HEK293 (cell line): Measurements from ENCODE around the gene PUM1.
"Not testable (repeated sequence)": the region's sequence is repeated elsewhere in the genome, so short reads cannot be mapped to it uniquely, and the experiment has no call there.

Source experiments
- CTCF ChIA-PET: fragments of 350-600 bp; formaldehyde crosslinking; extraction: SDS; loops from one replicate; lab custom pipeline; 2021; ENCODE audit warnings: antibody characterized with exemption; lab: Yijun Ruan, JAX
- POLR2A ChIA-PET: fragments of 300-600 bp; formaldehyde crosslinking; extraction: SDS; loops from one replicate; lab custom pipeline; 2020; ENCODE audit warnings: antibody characterized with exemption, inconsistent platforms; lab: Yijun Ruan, JAX
- H3K27ac ChIP-seq: fragments of 200-500 bp; sonication (Bioruptor generic); 2 replicates; pipeline ENCODE4 v1.5.1; 2014; ENCODE audit warnings: low read depth, low read length, control low read depth, inconsistent platforms; ENCODE audit errors: extremely low read depth
- H3K36me3 ChIP-seq, 2 experiments: fragments of 200-500 bp in 1 of 2; sonication (Bioruptor generic) in 1 of 2; 1 replicate in 1 of 2; 2 replicates in 1 of 2; pipeline ENCODE4 v1.5.1; 2014 to 2017; ENCODE audit warnings: inconsistent platforms in 2 of 2, low read length in 2 of 2; ENCODE audit not compliant: control insufficient read depth in 2 of 2, insufficient read depth in 1 of 2
- H3K4me1 ChIP-seq: fragments of 200-500 bp; sonication (Bioruptor generic); 2 replicates; pipeline ENCODE4 v1.5.1; 2014; ENCODE audit warnings: mild to moderate bottlenecking, low read length, inconsistent platforms; ENCODE audit not compliant: control insufficient read depth, insufficient read depth
- H3K4me3 ChIP-seq: 2 replicates; pipeline ENCODE4 v1.5.1; 2011; ENCODE audit warnings: low read depth, mild to moderate bottlenecking, control low read depth, low read length, moderate library complexity
- H3K9me3 ChIP-seq: fragments of 200-500 bp; sonication (Bioruptor generic); 2 replicates; pipeline ENCODE4 v1.5.1; 2014; ENCODE audit warnings: low read depth, low read length, inconsistent platforms; ENCODE audit not compliant: control insufficient read depth, insufficient read depth
- GLI2 ChIP-seq: fragments of 450-650 bp; formaldehyde crosslinking; IDR thresholded peaks from 2 replicates; pipeline ENCODE4; 2017; ENCODE audit warnings: missing biosample characterization, missing genetic modification characterization, low read depth, borderline replicate concordance
- GLIS2 ChIP-seq: fragments of 450-650 bp; formaldehyde crosslinking; IDR thresholded peaks from 2 replicates; pipeline ENCODE4 v1.5.1; 2016; ENCODE audit warnings: missing biosample characterization, missing genetic modification characterization
- IKZF3 ChIP-seq: fragments of 450-650 bp; IDR thresholded peaks from 2 replicates; pipeline ENCODE4 v1.5.0; 2018; ENCODE audit warnings: missing biosample characterization, mild to moderate bottlenecking, missing genetic modification characterization, moderate library complexity
- OSR2 ChIP-seq: fragments of 450-650 bp; formaldehyde crosslinking; IDR thresholded peaks from 2 replicates; pipeline ENCODE4 v1.5.1; 2016; ENCODE audit warnings: missing biosample characterization, missing genetic modification characterization
- PRDM10 ChIP-seq: fragments of 450-650 bp; formaldehyde crosslinking; IDR thresholded peaks from 2 replicates; pipeline ENCODE4 v1.5.1; 2016; ENCODE audit warnings: missing biosample characterization, missing genetic modification characterization
- SETDB1 ChIP-seq: IDR thresholded peaks from one replicate; pipeline ENCODE4 v1.6.1; 2017; ENCODE audit warnings: mild to moderate bottlenecking, low read length, moderate library complexity, mixed read lengths; ENCODE audit not compliant: insufficient read length
- ZEB2 ChIP-seq: fragments of 450-650 bp; formaldehyde crosslinking; IDR thresholded peaks from 2 replicates; pipeline ENCODE4 v1.5.1; 2016; ENCODE audit warnings: missing biosample characterization, missing genetic modification characterization
- ZFHX2 ChIP-seq: fragments of 450-650 bp; formaldehyde crosslinking; conservative IDR thresholded peaks from 2 replicates; pipeline ENCODE4 v1.5.1; 2016; ENCODE audit warnings: missing biosample characterization, missing genetic modification characterization
- ZIC2 ChIP-seq: fragments of 450-650 bp; formaldehyde crosslinking; IDR thresholded peaks from 2 replicates; pipeline ENCODE4 v1.5.1; 2016; ENCODE audit warnings: missing biosample characterization, missing genetic modification characterization
- ZNF112 ChIP-seq: fragments of 450-650 bp; formaldehyde crosslinking; IDR thresholded peaks from 2 replicates; pipeline ENCODE4 v1.5.0; 2017; ENCODE audit warnings: missing biosample characterization, missing genetic modification characterization
- ZNF132 ChIP-seq: fragments of 450-650 bp; formaldehyde crosslinking; IDR thresholded peaks from 2 replicates; pipeline ENCODE4 v1.5.1; 2017; ENCODE audit warnings: missing biosample characterization, missing genetic modification characterization, borderline replicate concordance
- ZNF169 ChIP-seq: fragments of 450-650 bp; formaldehyde crosslinking; IDR thresholded peaks from 2 replicates; pipeline ENCODE4 v1.5.1; 2016; ENCODE audit warnings: missing biosample characterization, missing genetic modification characterization
- ZNF174 ChIP-seq: fragments of 450-650 bp; formaldehyde crosslinking; IDR thresholded peaks from 2 replicates; pipeline ENCODE4 v1.5.0; 2017; ENCODE audit warnings: missing biosample characterization, mild to moderate bottlenecking, missing genetic modification characterization
- ZNF214 ChIP-seq: fragments of 450-650 bp; formaldehyde crosslinking; IDR thresholded peaks from 2 replicates; pipeline ENCODE4 v1.5.1; 2017; ENCODE audit warnings: missing biosample characterization, mild to moderate bottlenecking, missing genetic modification characterization, borderline replicate concordance
- ZNF223 ChIP-seq: fragments of 450-650 bp; formaldehyde crosslinking; IDR thresholded peaks from 2 replicates; pipeline ENCODE4 v1.5.1; 2016; ENCODE audit warnings: missing biosample characterization, missing genetic modification characterization
- ZNF23 ChIP-seq: fragments of 450-650 bp; formaldehyde crosslinking; IDR thresholded peaks from 2 replicates; pipeline ENCODE4 v1.5.1; 2016; ENCODE audit warnings: missing biosample characterization, missing genetic modification characterization, borderline replicate concordance
- ZNF302 ChIP-seq: fragments of 450-650 bp; formaldehyde crosslinking; IDR thresholded peaks from 2 replicates; pipeline ENCODE4 v1.5.1; 2016; ENCODE audit warnings: missing biosample characterization, missing genetic modification characterization, low read depth
- ZNF362 ChIP-seq: fragments of 450-650 bp; formaldehyde crosslinking; IDR thresholded peaks from 2 replicates; pipeline ENCODE4 v1.5.1; 2016; ENCODE audit warnings: missing biosample characterization, missing genetic modification characterization
- ZNF37A ChIP-seq: fragments of 450-650 bp; IDR thresholded peaks from 2 replicates; pipeline ENCODE4 v1.5.1; 2018; ENCODE audit warnings: missing biosample characterization, missing genetic modification characterization
- ZNF426 ChIP-seq: fragments of 450-650 bp; formaldehyde crosslinking; IDR thresholded peaks from 2 replicates; pipeline ENCODE4 v1.5.1; 2017; ENCODE audit warnings: missing biosample characterization, missing genetic modification characterization, mild to moderate bottlenecking, inconsistent platforms, moderate library complexity
- ZNF521 ChIP-seq: fragments of 450-650 bp; formaldehyde crosslinking; IDR thresholded peaks from 2 replicates; pipeline ENCODE4 v1.5.1; 2017; ENCODE audit warnings: missing biosample characterization, mild to moderate bottlenecking, missing genetic modification characterization
- ZNF654 ChIP-seq: fragments of 450-650 bp; formaldehyde crosslinking; IDR thresholded peaks from 2 replicates; pipeline ENCODE4 v1.5.1; 2016; ENCODE audit warnings: low read depth, missing biosample characterization, missing genetic modification characterization
- TF ChIP-seq, protein P1 (sequence below): fragments of 450-650 bp; formaldehyde crosslinking; IDR thresholded peaks from 2 replicates; pipeline ENCODE4 v1.5.1; 2016; ENCODE audit warnings: missing biosample characterization, missing genetic modification characterization
- TF ChIP-seq, protein P2 (sequence below): fragments of 450-650 bp; formaldehyde crosslinking; IDR thresholded peaks from 2 replicates; pipeline ENCODE4 v1.5.1; 2017; ENCODE audit warnings: missing biosample characterization, missing genetic modification characterization

Gene PUM1

GRCh38 chr1:31040038-31040437, 25.5 kb downstream of the PUM1 start:
- no peak for TF ChIP-seq GLI2 (tag by site-specific recombination)
- TF ChIP-seq OSR2 (tag by site-specific recombination), result no peak
- no peak for TF ChIP-seq IKZF3 (tag by site-specific recombination)
- no peak for TF ChIP-seq ZNF426 (tag by site-specific recombination)
- TF ChIP-seq GLIS2 (tag by site-specific recombination), result no peak
- TF ChIP-seq, protein P1, sequence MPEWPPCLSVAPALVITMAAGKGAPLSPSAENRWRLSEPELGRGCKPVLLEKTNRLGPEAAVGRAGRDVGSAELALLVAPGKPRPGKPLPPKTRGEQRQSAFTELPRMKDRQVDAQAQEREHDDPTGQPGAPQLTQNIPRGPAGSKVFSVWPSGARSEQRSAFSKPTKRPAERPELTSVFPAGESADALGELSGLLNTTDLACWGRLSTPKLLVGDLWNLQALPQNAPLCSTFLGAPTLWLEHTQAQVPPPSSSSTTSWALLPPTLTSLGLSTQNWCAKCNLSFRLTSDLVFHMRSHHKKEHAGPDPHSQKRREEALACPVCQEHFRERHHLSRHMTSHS (tag by site-specific recombination), result no peak
- no peak for TF ChIP-seq ZNF23 (tag by site-specific recombination)
- TF ChIP-seq ZNF214 (tag by site-specific recombination), result no peak
- no peak for TF ChIP-seq ZNF302
- no peak for TF ChIP-seq SETDB1
- TF ChIP-seq ZNF521 (tag by site-specific recombination), result no peak
- no peak for TF ChIP-seq ZNF169
- TF ChIP-seq ZNF37A (tag by site-specific recombination), result no peak
- Histone ChIP-seq H3K36me3 (peaks cover 30 to 49% of the 10 kb centered on the region in 2 experiments; a peak in 2 of 3 replicates), H3K27ac (no peak overlapping the region; the same call in 1 of the 2 replicates), H3K4me1 (peaks cover 8% of the 10 kb centered on the region), H3K9me3 (no peaks in the 10 kb centered on the region), H3K4me3 (no peak overlapping the region)
- CTCF ChIA-PET, result interaction anchor here (0.6 to 1.1 kb wide), 2 partner anchors 12 to 15 kb away, joined by 3 read pairs; no protein-coding TSS in a partner anchor
- POLR2A ChIA-PET, result interaction anchor here (1.0 to 1.3 kb wide), 2 partner anchors 15 to 25 kb away, joined by 4 to 5 read pairs; partner anchors contain the start of gene PUM1

DNA sequence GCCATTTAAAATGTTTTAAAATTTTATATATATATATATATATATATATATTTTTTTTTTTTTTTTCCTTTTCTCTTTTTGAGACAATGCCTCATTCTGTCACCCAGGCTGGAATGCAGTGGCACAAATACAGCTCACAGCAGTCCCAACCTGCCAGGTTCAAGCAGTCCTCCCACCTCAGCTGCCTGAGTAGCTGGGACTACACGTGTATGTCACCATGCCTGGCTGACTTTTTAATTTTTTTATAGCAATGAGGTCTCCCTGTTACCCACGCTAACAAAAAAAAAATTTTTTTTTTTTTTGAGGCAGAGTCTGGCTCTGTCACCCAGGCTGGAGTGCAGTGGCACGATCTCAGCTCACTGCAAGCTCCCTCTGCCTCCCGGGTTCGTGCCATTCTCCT, 26.6 kb downstream of the PUM1 start:
- peaks cover 19 to 44% of the 10 kb centered on the region in 2 experiments; a peak in 2 of 3 replicates for H3K36me3 ChIP-seq
- TF ChIP-seq ZNF362 (tag by site-specific recombination) (peak; percentile 47; the same call in 1 of the 2 replicates), OSR2 (tag by site-specific recombination) (peak; percentile 29; the same call in 1 of the 2 replicates)
- TF ChIP-seq, all 188 proteins: peak for 2; not testable (repeated sequence) for 186
- H3K9me3 ChIP-seq, H3K27ac ChIP-seq, H3K4me1 ChIP-seq, H3K4me3 ChIP-seq: not testable (repeated sequence)
- CTCF ChIA-PET, result interaction anchor here (0.6 kb wide), 1 partner anchor 152 kb away, joined by 4 read pairs; no protein-coding TSS in a partner anchor
- POLR2A ChIA-PET, result interaction anchor here (0.6 to 0.7 kb wide), 2 partner anchors 528 to 720 kb away, joined by 3 read pairs; no protein-coding TSS in a partner anchor

GRCh38 chr1:31038360-31038759, 27.2 kb downstream of the PUM1 start:
- Histone ChIP-seq H3K36me3 (peaks cover 18 to 39% of the 10 kb centered on the region in 2 experiments; a peak in 2 of 3 replicates), H3K4me3 (no peak overlapping the region), H3K4me1 (peaks cover 6% of the 10 kb centered on the region), H3K9me3 (no peaks in the 10 kb centered on the region), H3K27ac (no peak overlapping the region)
- POLR2A ChIA-PET, result no interaction called here
- CTCF ChIA-PET, result no interaction called here
- TF ChIP-seq ZNF132, result no peak
- no peak for TF ChIP-seq ZNF112 (tag by site-specific recombination)
- TF ChIP-seq PRDM10, result no peak
- TF ChIP-seq ZEB2 (tag by site-specific recombination), result no peak
- TF ChIP-seq, protein P2, sequence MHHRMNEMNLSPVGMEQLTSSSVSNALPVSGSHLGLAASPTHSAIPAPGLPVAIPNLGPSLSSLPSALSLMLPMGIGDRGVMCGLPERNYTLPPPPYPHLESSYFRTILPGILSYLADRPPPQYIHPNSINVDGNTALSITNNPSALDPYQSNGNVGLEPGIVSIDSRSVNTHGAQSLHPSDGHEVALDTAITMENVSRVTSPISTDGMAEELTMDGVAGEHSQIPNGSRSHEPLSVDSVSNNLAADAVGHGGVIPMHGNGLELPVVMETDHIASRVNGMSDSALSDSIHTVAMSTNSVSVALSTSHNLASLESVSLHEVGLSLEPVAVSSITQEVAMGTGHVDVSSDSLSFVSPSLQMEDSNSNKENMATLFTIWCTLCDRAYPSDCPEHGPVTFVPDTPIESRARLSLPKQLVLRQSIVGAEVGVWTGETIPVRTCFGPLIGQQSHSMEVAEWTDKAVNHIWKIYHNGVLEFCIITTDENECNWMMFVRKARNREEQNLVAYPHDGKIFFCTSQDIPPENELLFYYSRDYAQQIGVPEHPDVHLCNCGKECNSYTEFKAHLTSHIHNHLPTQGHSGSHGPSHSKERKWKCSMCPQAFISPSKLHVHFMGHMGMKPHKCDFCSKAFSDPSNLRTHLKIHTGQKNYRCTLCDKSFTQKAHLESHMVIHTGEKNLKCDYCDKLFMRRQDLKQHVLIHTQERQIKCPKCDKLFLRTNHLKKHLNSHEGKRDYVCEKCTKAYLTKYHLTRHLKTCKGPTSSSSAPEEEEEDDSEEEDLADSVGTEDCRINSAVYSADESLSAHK (tag by site-specific recombination), result no peak
- no peak for TF ChIP-seq ZNF169
- no peak for TF ChIP-seq ZNF174 (tag by site-specific recombination)
- TF ChIP-seq ZNF302, result no peak
- TF ChIP-seq ZIC2 (tag by site-specific recombination), result no peak
- TF ChIP-seq ZNF654, result no peak
- TF ChIP-seq ZFHX2 (tag by site-specific recombination), result no peak
- no peak for TF ChIP-seq ZNF223 (tag by site-specific recombination)
